GM10847 (cell line): Measurements from ENCODE around the gene PDCD1.

Source experiments
- POLR2A ChIP-seq: IDR thresholded peaks from 2 replicates; pipeline ENCODE4 v1.6.1; 2011; ENCODE audit not compliant: insufficient read length; ENCODE audit errors: extremely low read depth

PDCD1 gene

DNA sequence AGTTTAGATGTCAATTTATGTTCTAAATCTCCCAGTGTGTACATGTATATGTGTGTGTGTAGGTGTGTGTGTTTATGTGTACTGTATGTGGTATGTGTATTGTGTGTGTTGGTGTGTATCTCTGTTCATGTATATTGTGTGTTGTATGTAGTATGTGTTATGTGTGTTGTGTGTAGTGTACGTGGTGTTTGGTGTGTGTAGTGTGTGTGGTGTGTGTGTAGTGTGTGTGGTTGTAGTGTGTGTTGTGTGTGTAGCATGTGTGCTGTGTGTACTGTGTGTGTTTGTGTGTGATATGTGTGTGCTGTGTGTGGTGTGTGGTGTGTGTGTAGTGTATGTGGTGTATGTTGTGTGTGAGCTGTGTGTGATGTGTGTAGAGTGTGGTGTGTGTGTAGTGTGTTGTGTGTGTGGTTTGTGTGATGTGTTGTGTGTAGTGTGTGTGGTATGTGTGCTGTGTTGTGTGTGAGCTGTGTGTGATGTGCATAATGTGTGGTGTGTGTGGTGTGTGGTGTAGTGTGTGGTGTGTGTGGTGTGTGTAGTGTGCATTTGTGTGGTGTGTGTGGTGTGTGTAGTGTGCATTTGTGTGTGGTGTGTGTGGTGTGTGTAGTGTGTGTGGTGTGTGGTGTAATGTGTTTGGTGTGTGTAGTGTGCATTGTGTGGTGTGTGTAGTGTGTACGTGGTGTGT is 5.6 kb upstream of the PDCD1 start:
- no peak for TF ChIP-seq POLR2A

DNA sequence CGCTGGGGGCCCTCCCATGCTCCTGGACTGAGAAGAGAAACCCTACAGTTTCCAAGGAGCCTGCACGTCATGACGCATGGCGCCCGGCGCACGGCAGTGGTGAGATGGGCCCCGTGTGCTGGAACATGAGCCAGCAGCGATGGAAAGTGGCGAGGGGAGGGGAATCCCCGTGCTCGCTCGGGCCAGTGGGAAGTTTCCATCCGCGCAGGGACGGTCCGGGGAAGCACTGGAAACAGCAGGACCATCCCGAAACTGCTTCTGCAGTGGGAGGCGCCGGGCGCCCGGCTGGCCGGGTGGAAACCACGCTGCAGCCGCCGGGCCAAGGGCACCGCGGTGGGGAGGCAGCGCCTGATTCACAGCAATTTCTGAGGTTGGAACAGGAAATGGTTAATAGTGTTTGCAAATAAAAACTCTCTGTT is 4.9 kb upstream of the PDCD1 start:
- TF ChIP-seq POLR2A = no peak

DNA sequence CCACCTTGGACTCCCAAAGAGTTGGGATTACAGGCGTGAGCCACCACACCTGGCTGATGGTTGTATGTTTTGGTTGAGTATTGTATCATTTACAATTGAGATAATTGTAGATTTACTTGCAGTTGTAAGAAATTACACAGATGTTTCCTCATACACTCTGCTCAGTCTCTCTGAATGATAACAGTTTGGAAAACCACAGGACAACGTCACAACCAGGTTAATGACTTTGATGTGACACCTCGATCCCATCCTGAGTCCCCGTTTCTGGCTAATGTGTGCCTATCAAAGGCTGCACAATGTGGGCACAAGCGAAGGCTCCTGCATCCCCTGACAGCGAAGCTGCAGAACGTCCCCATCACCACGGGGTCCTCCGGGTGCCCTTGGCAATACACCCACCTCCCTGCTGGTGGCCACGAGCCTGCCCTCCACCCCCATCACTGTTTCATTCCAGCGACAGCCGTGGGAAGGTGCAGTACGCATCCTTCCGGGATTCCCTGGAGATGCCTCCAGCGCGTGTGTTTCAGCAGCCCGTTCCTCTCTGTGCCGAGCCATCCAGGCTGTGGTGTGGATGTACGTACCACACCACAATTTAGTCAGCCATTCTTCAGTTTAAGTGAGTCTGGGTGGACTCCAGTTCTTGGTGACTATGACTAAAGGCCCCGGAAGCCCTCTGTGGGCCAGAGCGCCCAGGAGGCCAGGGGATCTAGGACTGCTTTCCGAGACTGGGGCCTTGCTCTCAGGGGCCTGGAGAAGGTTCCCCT is 4.3 kb upstream of the PDCD1 start:
- no peak for TF ChIP-seq POLR2A

DNA sequence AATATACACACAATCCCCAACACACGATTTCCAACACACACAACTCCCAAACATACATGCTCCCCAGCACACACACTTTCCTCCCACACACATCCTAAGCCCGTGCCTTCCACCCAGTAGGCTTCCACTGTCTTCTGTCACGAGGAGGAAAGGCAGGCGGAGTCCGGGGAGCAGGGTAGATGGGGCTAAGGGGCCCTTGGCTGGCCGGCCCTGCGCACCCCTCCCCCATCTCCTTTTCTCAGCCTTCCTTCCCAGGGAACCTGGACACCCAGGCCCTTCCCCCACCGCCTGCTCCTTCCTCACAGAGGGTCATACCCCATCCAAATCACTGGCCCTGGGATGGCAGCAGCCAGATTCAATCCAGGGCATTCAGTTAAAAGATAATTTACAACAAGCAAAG is 3.4 kb upstream of the PDCD1 start:
- TF ChIP-seq POLR2A = no peak

DNA sequence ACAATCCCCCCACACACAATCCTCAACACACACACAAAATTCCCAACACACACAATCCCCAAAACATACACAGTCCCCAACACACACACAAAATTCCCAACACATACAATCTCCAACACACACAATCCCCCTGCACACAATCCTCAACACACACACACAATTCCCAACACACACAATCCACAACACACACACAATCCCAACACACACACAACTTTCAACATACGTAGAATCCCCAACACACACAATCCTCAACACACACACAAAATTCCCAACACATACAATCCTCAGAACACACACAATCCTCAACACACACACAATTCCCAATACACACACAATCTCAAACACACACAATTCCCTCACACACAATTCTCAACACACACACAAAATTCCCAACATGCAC is 2.6 kb upstream of the PDCD1 start:
- TF ChIP-seq POLR2A = no peak

DNA sequence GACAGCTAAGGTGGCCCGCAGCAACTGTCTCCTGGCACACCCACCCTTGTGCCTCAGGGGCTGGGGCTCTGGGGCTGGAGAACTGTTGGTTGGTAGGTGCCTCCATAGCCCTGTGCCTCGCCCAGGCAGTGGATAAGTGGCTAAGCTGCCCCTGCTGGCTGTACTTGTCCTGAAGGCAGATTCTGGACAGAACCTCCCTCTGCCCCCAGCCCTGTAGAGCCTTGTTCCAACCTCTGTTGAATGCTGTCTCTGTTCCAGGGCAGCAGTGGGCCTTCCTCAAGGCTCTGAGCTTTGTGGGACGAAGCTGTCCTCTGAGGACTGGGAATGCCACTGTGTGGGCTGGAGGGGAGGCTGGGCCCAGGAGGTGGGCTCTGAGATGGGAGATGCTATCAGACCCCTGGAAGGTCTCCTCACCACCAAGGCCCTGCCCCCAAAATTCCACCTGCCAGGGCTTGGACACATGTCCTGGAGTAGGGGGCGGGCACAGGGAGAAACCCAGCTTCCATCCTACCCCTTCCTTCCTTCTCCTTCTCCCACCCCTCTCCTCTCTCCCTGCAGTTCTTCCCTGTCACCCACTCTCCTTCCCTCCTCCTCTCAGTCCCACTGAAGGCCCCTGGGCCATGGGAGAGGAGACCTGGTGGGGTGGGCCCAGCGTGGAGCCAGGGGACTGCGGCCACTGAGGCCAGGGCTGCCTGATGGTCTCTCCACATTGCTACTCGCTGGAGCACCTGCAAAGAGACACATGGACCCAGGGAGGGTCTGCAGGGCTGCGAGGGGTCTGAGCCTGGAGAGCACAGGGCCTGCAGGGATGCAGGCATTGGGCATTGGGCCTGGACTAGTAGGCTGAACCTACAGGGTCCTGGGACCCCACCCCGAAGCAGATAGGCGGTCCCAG is 1.7 kb upstream of the PDCD1 start:
- no peak for TF ChIP-seq POLR2A

DNA sequence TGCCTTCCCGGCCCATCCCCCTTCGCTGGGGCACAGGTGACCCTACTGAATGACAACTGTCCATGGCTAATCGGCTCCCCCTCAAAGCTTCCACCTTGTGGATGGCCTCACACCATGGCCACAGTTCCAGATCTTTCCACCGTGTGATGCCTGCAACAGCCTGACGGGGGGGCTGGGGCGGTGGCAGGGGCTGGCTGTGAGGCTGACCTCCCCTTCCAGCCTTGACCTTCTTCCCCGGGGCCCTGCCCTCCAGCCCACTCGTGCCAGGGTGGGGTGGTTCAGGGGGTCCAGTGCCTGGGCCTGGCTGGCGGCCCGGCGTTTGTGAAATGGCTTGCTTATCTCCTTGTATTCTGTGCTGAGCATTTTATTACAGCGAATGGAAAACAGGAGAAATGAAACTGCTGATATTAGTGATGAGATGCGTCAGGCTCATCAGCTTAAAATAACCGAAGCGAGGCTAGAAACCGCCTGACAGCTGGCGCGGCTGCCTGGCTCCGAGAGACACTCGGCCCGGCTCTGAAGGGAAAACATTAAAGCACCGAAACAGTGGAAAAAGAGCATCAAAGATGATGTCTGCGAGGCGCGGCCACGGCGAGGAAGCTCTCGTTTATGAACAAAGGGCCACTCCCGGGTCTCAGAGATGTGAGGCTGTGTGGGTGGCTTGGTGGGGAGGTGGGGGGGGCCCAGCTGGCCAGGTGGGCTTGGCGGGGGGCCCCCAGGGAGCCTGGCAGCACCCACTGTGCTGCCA is 916 bp upstream of the PDCD1 start:
- TF ChIP-seq POLR2A = no peak

DNA sequence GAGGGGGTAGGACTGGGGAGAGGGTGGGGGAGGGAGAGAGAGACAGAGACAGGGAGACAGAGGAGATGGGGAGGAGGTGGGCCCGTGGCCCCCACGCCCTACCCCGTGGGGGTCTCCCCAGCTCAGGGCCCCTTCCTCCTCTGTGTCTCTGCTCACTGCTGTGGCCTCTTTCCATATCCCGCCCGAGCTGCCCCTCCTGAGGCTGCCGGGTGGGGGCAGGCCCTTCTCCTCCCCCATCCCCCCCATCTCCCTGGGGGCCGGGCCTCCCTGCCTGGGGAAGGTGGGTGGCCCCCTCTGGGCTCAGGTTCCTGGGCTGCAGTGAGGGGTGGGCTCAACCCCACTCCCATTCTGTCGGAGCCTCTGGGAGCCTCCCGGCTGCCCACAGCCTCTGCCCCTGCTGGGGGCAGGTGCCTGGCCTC is 332 bp upstream of the PDCD1 start:
- no peak for TF ChIP-seq POLR2A

DNA sequence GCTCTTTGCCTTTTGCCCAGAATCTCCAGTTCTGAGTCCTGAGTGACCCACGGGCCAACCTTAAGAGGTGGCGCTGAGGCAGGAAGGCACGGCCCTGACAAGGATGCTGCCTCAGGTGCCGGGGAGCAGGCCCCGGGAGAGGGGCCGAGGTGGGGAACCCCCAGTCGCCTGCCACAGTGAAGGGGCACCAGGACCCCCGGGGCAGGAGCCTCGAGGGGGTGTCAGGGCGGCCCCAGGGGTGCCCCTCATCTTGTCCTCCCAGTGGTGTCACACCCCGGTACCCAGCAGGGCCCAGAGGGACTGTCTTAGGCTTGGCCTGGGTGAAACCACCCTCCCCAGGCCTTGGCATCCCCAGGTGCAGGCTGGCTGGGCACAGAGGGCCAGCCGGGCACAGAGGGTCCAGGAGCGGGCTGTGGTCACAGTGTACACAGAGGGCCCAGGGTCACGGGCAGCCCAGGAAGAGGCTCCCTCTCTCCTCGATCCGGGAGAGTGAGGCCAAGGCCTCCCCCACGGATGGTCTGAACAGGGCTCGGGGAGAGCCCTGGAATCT is 1.0 kb downstream of the PDCD1 start:
- TF ChIP-seq POLR2A = no peak

DNA sequence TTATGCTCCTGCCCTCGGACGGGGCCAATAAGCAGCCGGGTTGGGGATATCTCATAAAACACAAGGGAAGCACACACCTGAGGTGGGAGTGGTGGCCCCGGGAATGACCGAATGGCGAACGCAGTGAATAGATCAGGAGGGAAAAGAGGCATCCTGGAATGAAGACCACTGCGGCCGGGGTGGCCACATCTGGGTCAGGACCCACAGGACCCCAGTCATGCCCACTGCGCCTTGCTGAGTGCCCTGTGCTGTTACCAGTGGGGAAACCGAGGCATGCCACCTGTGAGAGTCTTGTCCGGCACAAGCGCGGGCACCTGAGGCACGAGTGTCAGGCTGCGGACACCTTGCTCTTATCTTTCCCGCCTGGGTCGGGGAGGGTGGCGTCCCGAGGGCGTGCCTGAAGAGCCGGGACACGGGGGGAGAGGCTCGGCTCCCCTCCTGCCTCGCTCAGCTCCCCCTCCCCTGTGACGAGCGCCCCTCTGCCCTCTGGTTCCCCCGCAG is 1.6 kb downstream of the PDCD1 start:
- no peak for TF ChIP-seq POLR2A

DNA sequence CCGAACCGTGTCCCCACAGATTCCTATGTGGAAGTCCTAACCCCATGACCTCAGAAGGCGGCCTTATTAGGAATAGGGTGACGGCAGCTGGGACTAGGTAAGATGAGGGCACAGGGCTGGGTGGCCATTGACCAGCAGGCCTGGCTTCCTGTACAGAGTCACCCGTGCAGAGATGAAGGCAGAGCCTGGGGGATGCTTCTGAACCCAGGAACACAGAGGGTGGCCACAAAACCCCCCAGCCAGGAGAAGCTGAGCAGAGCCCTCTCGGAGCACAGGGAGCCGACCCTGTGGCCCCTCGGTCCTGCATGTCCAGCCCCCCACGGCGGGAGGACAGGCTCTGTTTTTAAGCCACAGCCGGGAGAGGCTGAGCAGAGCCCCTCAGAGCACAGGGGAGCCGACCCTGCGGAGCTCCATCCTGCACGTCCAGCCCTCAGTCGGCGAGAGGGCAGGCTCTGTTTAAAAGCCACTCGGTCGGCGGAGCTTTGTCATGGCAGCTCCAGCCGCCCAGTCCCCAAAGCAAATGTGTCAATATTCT is 2.7 kb downstream of the PDCD1 start:
- TF ChIP-seq POLR2A = no peak

DNA sequence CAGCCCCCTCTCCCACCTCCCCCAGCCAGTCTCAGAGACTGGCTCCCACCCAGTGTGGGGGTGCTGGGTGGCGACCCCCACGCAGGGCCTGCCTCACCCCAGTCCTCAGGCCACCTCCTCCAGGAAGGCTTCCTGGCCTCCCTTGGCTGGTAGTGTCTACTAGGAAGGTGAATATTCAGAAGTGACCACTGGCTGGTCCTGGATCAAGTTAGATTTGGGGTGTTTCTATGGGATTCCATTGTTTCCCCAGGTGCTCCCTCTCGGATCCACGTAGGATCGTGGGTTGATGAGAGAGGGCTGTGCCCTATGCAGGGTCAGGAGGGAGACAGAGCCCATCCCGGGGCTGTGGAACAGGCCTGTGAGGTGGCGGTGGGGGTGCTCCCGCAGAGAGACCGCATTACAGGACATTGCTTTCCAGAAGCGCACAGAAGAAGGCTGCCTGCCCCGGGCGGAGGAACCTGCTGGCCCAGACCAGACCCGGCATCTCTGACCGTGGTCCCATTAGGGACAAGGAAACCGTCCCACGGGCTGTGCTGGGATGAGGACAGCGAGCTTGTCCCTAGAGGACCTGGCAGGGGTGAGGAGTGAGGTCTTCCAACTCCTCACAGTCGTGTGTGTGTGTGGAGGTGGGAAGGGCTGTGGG is 3.3 kb downstream of the PDCD1 start:
- no peak for TF ChIP-seq POLR2A

DNA sequence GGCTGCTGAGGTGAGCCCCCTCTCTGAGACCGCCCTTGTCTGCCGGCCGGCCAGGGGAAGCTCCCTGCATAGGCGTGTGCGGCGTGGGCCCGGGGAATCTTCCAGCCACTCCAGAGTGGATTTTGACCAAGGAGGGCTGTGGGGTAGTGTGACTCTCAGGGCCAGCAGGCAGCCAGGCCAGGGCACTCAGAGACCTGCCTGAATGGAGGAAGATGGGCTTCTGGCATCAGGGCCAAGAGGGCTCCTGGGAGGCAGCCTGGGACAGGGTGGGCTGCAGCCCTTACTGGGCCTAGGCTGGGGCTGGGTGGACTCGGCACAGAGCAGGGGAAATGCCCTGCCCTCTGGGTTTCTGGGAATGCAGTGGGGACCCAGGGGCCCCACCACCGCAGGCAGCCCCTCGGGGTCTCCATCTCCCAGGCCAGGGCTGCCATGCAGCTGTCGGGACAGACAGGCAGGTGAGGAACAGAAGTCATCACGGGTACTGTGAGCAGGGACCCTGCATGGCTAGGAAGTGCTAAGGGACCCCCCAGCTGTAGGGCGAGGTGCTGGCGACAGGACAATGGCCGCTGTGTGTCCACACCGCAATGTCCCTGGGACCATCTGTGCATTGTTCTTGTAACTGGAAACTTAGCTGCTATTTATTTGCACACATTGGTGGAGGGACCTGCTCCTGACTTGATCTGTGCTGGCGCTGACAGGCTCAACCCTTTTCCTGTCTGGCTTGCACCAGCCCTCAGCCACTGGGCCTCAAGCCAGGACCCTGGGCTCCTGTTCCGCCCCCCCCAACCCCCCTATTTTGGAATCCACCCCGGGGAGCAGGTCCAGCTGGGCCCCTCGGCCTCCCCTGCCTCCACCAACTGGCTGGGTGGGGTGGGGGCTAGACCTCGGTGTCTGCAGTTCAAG is 4.1 kb downstream of the PDCD1 start:
- TF ChIP-seq POLR2A = no peak
